Neural progenitor cell (in vitro differentiated cells): Measurements from ENCODE around the gene SLC2A6.
A peak's percentile ranks its signal among the peaks of the same experiment; 100 is the strongest.

Experiments used
- EZH2 ChIP-seq: fragments of 200-600 bp; sonication (generic); IDR thresholded peaks from 2 replicates; pipeline ENCODE4 v1.6.1; 2017; ENCODE audit warnings: antibody characterized with exemption, mild to moderate bottlenecking, moderate library complexity
- EZH2phosphoT487 ChIP-seq: fragments of 200-600 bp; sonication (generic); IDR thresholded peaks from 2 replicates; pipeline ENCODE4 v1.6.1; 2017; ENCODE audit warnings: antibody characterized with exemption
- TF ChIP-seq, protein P1 (sequence below): fragments of 200-600 bp; sonication (generic); IDR thresholded peaks from 2 replicates; pipeline ENCODE4 v1.5.1; 2017; ENCODE audit warnings: antibody characterized with exemption, mild to moderate bottlenecking

DNA sequence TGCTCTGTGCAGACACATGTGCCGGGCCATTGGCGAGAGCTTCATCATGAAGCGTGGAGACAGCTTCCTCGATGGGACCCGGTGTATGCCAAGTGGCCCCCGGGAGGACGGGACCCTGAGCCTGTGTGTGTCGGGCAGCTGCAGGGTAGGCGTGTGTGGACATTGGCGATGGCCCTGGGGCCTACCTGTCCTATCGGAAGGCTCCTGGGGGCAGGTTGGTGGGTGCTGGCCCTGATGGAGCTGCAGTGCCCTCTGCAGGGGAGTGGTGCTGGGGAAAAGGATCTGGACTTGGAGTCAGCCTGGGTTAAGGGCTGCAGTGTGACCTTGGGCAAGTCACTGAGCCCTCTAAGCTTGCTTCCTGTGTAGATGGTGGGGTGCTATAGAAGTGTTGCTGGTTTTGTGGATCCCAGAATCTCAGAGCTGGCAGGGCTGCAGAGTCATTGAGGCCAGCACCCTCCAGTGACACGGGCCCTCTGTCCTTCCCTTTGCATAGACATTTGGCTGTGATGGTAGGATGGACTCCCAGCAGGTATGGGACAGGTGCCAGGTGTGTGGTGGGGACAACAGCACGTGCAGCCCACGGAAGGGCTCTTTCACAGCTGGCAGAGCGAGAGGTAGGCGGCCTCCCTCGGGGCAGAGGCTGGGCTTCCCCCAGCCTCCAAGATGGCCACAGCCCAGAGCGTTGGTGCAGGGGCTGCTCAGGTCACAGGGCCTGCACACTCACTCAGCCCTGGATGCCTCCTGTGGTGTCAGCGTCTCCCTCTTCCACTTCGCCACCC lies 41.0 kb downstream of the SLC2A6 start:
- TF ChIP-seq EZH2 (no peak), EZH2phosphoT487 (no peak)
- TF ChIP-seq, protein P1, sequence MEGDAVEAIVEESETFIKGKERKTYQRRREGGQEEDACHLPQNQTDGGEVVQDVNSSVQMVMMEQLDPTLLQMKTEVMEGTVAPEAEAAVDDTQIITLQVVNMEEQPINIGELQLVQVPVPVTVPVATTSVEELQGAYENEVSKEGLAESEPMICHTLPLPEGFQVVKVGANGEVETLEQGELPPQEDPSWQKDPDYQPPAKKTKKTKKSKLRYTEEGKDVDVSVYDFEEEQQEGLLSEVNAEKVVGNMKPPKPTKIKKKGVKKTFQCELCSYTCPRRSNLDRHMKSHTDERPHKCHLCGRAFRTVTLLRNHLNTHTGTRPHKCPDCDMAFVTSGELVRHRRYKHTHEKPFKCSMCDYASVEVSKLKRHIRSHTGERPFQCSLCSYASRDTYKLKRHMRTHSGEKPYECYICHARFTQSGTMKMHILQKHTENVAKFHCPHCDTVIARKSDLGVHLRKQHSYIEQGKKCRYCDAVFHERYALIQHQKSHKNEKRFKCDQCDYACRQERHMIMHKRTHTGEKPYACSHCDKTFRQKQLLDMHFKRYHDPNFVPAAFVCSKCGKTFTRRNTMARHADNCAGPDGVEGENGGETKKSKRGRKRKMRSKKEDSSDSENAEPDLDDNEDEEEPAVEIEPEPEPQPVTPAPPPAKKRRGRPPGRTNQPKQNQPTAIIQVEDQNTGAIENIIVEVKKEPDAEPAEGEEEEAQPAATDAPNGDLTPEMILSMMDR: peak; percentile 21
